DOHH2 (cell line): ENCODE results near the gene DNAH6.

Experiments used
- H3F3A ChIP-seq: fragments of 200-600 bp; sonication (generic), shearing (Covaris generic); 2 replicates; pipeline ENCODE4 v1.6.0; 2016; ENCODE audit warnings: antibody characterized with exemption, mild to moderate bottlenecking; ENCODE audit not compliant: control insufficient read depth, insufficient read depth
- H3K27ac ChIP-seq: fragments of 200-600 bp; sonication (generic); 2 replicates; pipeline ENCODE4 v1.5.1; 2014; ENCODE audit warnings: low read depth, mild to moderate bottlenecking, low read length, moderate library complexity
- H3K27me3 ChIP-seq: fragments of 200-600 bp; sonication (generic); 2 replicates; pipeline ENCODE4 v1.6.1; 2014; ENCODE audit warnings: mild to moderate bottlenecking, low read length, mixed read lengths; ENCODE audit not compliant: control insufficient read depth
- H3K36me3 ChIP-seq: fragments of 200-600 bp; sonication (generic); 2 replicates; pipeline ENCODE4 v1.6.1; 2014; ENCODE audit warnings: mild to moderate bottlenecking, low read length, moderate library complexity, mixed read lengths; ENCODE audit not compliant: control insufficient read depth
- H3K4me1 ChIP-seq: fragments of 200-600 bp; sonication (generic); 2 replicates; pipeline ENCODE4 v1.6.1; 2014; ENCODE audit warnings: mild to moderate bottlenecking, low read length, mixed read lengths; ENCODE audit not compliant: control insufficient read depth
- H3K4me2 ChIP-seq: fragments of 200-600 bp; sonication (generic); 2 replicates; pipeline ENCODE4 v1.6.0; 2014; ENCODE audit warnings: mild to moderate bottlenecking, low read length, moderate library complexity
- H3K4me3 ChIP-seq: fragments of 200-600 bp; sonication (generic); 2 replicates; pipeline ENCODE4 v1.5.1; 2014; ENCODE audit warnings: mild to moderate bottlenecking, low read length, mixed read lengths
- H3K79me2 ChIP-seq: fragments of 200-600 bp; sonication (generic); 2 replicates; pipeline ENCODE4 v1.6.1; 2014; ENCODE audit warnings: mild to moderate bottlenecking, low read length, mixed read lengths; ENCODE audit not compliant: control insufficient read depth
- H3K9me2 ChIP-seq: fragments of 200-600 bp; sonication (generic); replicated peaks from 2 replicates; pipeline ENCODE4 v1.6.1; 2014; ENCODE audit warnings: mild to moderate bottlenecking, low read length, mixed read lengths; ENCODE audit not compliant: control insufficient read depth
- H3K9me3 ChIP-seq: fragments of 200-600 bp; sonication (generic); 2 replicates; pipeline ENCODE4 v1.6.1; 2014; ENCODE audit warnings: antibody characterized with exemption, low read length, mixed read lengths; ENCODE audit not compliant: control insufficient read depth, insufficient read depth
- H4K20me1 ChIP-seq: fragments of 200-600 bp; sonication (generic); 2 replicates; pipeline ENCODE4 v1.6.0; 2014; ENCODE audit warnings: low read depth, mild to moderate bottlenecking, antibody characterized with exemption, low read length, moderate library complexity; ENCODE audit not compliant: control insufficient read depth, insufficient read depth
- CTCF ChIP-seq: fragments of 200-600 bp; sonication (generic); IDR thresholded peaks from one replicate; pipeline ENCODE4 v1.5.1; 2014; ENCODE audit warnings: antibody characterized with exemption, mild to moderate bottlenecking, low read depth, low read length; ENCODE audit not compliant: poor library complexity, severe bottlenecking
- EZH2phosphoT487 ChIP-seq: fragments of 200-600 bp; sonication (generic); IDR thresholded peaks from 2 replicates; pipeline ENCODE4 v1.6.1; 2017; ENCODE audit warnings: borderline replicate concordance, mild to moderate bottlenecking, antibody characterized with exemption, low read length, moderate library complexity, mixed read lengths

DNAH6 gene

GRCh38 chr2:84708442-84708841 lies 192.1 kb downstream of the DNAH6 start:
- Histone ChIP-seq H3F3A (no peaks in the 10 kb centered on the region), H3K36me3 (no peaks in the 10 kb centered on the region), H3K4me3 (no peak overlapping the region), H4K20me1 (no peaks in the 10 kb centered on the region), H3K79me2 (no peaks in the 10 kb centered on the region), H3K4me2 (no peak overlapping the region), H3K27me3 (no peaks in the 10 kb centered on the region), H3K27ac (no peak overlapping the region), H3K9me3 (no peaks in the 10 kb centered on the region), H3K9me2 (no peaks in the 10 kb centered on the region), H3K4me1 (no peaks in the 10 kb centered on the region)
- TF ChIP-seq EZH2phosphoT487 (no peak), CTCF (no peak)

GRCh38 chr2:84711651-84712050 lies 195.4 kb downstream of the DNAH6 start:
- no peaks in the 10 kb centered on the region for H3F3A ChIP-seq
- no peaks in the 10 kb centered on the region for H3K27me3 ChIP-seq
- H3K4me1 ChIP-seq = no peaks in the 10 kb centered on the region
- H4K20me1 ChIP-seq = no peaks in the 10 kb centered on the region
- H3K9me3 ChIP-seq = no peaks in the 10 kb centered on the region
- H3K9me2 ChIP-seq = no peaks in the 10 kb centered on the region
- no peaks in the 10 kb centered on the region for H3K36me3 ChIP-seq
- no peak overlapping the region for H3K4me2 ChIP-seq
- no peaks in the 10 kb centered on the region for H3K79me2 ChIP-seq
- TF ChIP-seq EZH2phosphoT487 (no peak), CTCF (no peak)
- H3K27ac ChIP-seq = no peak overlapping the region
- no peak overlapping the region for H3K4me3 ChIP-seq

- TF ChIP-seq CTCF (no peak), EZH2phosphoT487 (no peak)
- Histone ChIP-seq H4K20me1 (no peaks in the 10 kb centered on the region), H3K79me2 (no peaks in the 10 kb centered on the region), H3K36me3 (no peaks in the 10 kb centered on the region), H3K4me1 (no peaks in the 10 kb centered on the region), H3K27ac (no peak overlapping the region), H3K9me2 (no peaks in the 10 kb centered on the region), H3K9me3 (no peaks in the 10 kb centered on the region), H3K27me3 (no peaks in the 10 kb centered on the region), H3K4me3 (no peak overlapping the region), H3F3A (no peaks in the 10 kb centered on the region), H3K4me2 (no peak overlapping the region)
These were observed 197.1 kb downstream of the DNAH6 start for GRCh38 chr2:84713441-84713840.

GRCh38 chr2:84716564-84716963 lies 200.3 kb downstream of the DNAH6 start:
- Histone ChIP-seq H3F3A (no peaks in the 10 kb centered on the region), H3K36me3 (no peaks in the 10 kb centered on the region), H4K20me1 (no peaks in the 10 kb centered on the region), H3K27ac (no peak overlapping the region), H3K4me3 (no peak overlapping the region), H3K4me1 (no peaks in the 10 kb centered on the region), H3K79me2 (no peaks in the 10 kb centered on the region), H3K9me2 (no peaks in the 10 kb centered on the region), H3K9me3 (no peaks in the 10 kb centered on the region), H3K27me3 (no peaks in the 10 kb centered on the region), H3K4me2 (no peak overlapping the region)
- TF ChIP-seq CTCF (no peak), EZH2phosphoT487 (no peak)
